T-helper 22 cell (primary cell): ENCODE results near the gene WDR64.

Experiments
- DNase-seq: peaks from one replicate; pipeline ENCODE4 v3.0.0-alpha.2; 2020; ENCODE audit warnings: low read depth

The WDR64 gene

GRCh38 chr1:241738284-241739078, 86.4 kb downstream of the WDR64 start:
- no peak for DNase-seq

- DNase-seq, result no peak
Observed at GRCh38 chr1:241742084-241742483, 90.0 kb downstream of the WDR64 start.

GRCh38 chr1:241744591-241744990, 92.5 kb downstream of the WDR64 start:
- DNase-seq, result no peak

- no peak for DNase-seq
Observed at GRCh38 chr1:241747992-241748391, 95.9 kb downstream of the WDR64 start.

- DNase-seq, result no peak
Observed at GRCh38 chr1:241749041-241749944, 97.2 kb downstream of the WDR64 start.

GRCh38 chr1:241749945-241750695, 98.0 kb downstream of the WDR64 start:
- DNase-seq, result no peak

- no peak for DNase-seq
Observed at GRCh38 chr1:241751524-241751923, 99.4 kb downstream of the WDR64 start.

- DNase-seq, result no peak
Observed at GRCh38 chr1:241762713-241763339, 110.7 kb downstream of the WDR64 start.

GRCh38 chr1:241765390-241765789, 113.3 kb downstream of the WDR64 start:
- no peak for DNase-seq

GRCh38 chr1:241767737-241768136, 115.7 kb downstream of the WDR64 start:
- no peak for DNase-seq

- no peak for DNase-seq
Observed at GRCh38 chr1:241770115-241770514, 118.0 kb downstream of the WDR64 start.

- DNase-seq, result no peak
Observed at GRCh38 chr1:241771117-241771516, 119.0 kb downstream of the WDR64 start.

GRCh38 chr1:241772932-241773500, 120.9 kb downstream of the WDR64 start:
- no peak for DNase-seq

- no peak for DNase-seq
Observed at GRCh38 chr1:241773991-241774390, 121.9 kb downstream of the WDR64 start.

GRCh38 chr1:241775021-241775420, 122.9 kb downstream of the WDR64 start:
- DNase-seq, result no peak

- no peak for DNase-seq
Observed at GRCh38 chr1:241776911-241777310, 124.8 kb downstream of the WDR64 start.

- DNase-seq, result no peak
Observed at GRCh38 chr1:241778117-241778516, 126.0 kb downstream of the WDR64 start.

- DNase-seq, result no peak
Observed at GRCh38 chr1:241779897-241780296, 127.8 kb downstream of the WDR64 start.

- no peak for DNase-seq
Observed at GRCh38 chr1:241782396-241782795, 130.3 kb downstream of the WDR64 start.

GRCh38 chr1:241787691-241788090, 135.6 kb downstream of the WDR64 start:
- DNase-seq, result no peak

- DNase-seq, result no peak
Observed at GRCh38 chr1:241789061-241789460, 137.0 kb downstream of the WDR64 start.

GRCh38 chr1:241799416-241799815, 147.3 kb downstream of the WDR64 start:
- no peak for DNase-seq
